Panc1 (cell line): ENCODE data around the gene RS1. TPM values are rescaled to one million over a fixed set of nuclear protein-coding genes. Genes with fewer than 3 reads are reported as not detected.

ENCODE experiments used
- ATAC-seq: fragments of 200-7000 bp; cut with Tn5 transposase; 2 replicates; pipeline ENCODE4 v1.9.1; 2020; ENCODE audit warnings: mild to moderate bottlenecking, moderate library complexity
- BruUV-seq: library from RNA; stranded (reverse); fragments of 400-500 nt; replicated peaks from 2 replicates; lab custom pipeline; 2021; lab: Mats Ljungman, UMichigan
- CTCF ChIA-PET: fragments of 300-600 bp; sonication (Branson Sonifier 250); formaldehyde crosslinking; loops from one replicate; lab custom pipeline; 2022; ENCODE audit warnings: antibody characterized with exemption; lab: Charles Lee
- POLR2A ChIA-PET: fragments of 300-600 bp; sonication (Branson Sonifier 250); formaldehyde crosslinking; loops from one replicate; lab custom pipeline; 2022; ENCODE audit warnings: antibody characterized with exemption; lab: Charles Lee
- DNase-seq: peaks from one replicate; pipeline ENCODE4 v3.0.0-alpha.2; 2010; ENCODE audit warnings: low read depth, low spot score
- H3K27ac ChIP-seq: 2 replicates; pipeline ENCODE4 v1.5.1; 2011; ENCODE audit warnings: mild to moderate bottlenecking, low read length, inconsistent platforms
- H3K27me3 ChIP-seq: fragments of 200-500 bp; sonication (Bioruptor generic); 2 replicates; pipeline ENCODE4 v1.6.0; 2014; ENCODE audit warnings: low read length, inconsistent platforms; ENCODE audit not compliant: control insufficient read depth, insufficient read depth
- H3K36me3 ChIP-seq: fragments of 200-500 bp; sonication (Bioruptor generic); 2 replicates; pipeline ENCODE4 v1.5.1; 2014; ENCODE audit warnings: inconsistent platforms, mild to moderate bottlenecking, low read length, moderate library complexity; ENCODE audit not compliant: control insufficient read depth, insufficient read depth
- H3K4me1 ChIP-seq: 2 replicates; pipeline ENCODE4 v1.5.1; 2011; ENCODE audit warnings: inconsistent platforms, mild to moderate bottlenecking, low read length, moderate library complexity; ENCODE audit not compliant: control insufficient read depth, insufficient read depth
- H3K4me3 ChIP-seq, 2 experiments: 2 replicates each; pipeline ENCODE4 v1.5.1; 2011 to 2012; ENCODE audit warnings: low read depth in 2 of 2, low read length in 2 of 2, mild to moderate bottlenecking in 2 of 2, inconsistent platforms in 1 of 2, moderate library complexity in 1 of 2
- H3K9me3 ChIP-seq: fragments of 200-500 bp; sonication (Bioruptor generic); 2 replicates; pipeline ENCODE4 v1.5.1; 2014; ENCODE audit warnings: low read depth, mild to moderate bottlenecking, inconsistent platforms, low read length, moderate library complexity; ENCODE audit not compliant: control insufficient read depth, insufficient read depth
- POLR2AphosphoS5 ChIP-seq: IDR thresholded peaks from 2 replicates; pipeline ENCODE4 v1.6.1; 2012; ENCODE audit warnings: mild to moderate bottlenecking, low read depth, low read length, moderate library complexity
- SIN3A ChIP-seq: IDR thresholded peaks from 2 replicates; pipeline ENCODE4 v1.6.1; 2012; ENCODE audit warnings: low read depth, mild to moderate bottlenecking, low read length, moderate library complexity, borderline replicate concordance; ENCODE audit not compliant: insufficient read depth
- TCF7L2 ChIP-seq: IDR thresholded peaks from 2 replicates; pipeline ENCODE4 v1.6.1; 2011; ENCODE audit warnings: mild to moderate bottlenecking, low read depth, low read length, inconsistent platforms
- in situ Hi-C: cut with HindIII; loops from 2 replicates; pipeline ENCODE4 v1.10.0; 2016; ENCODE audit warnings: low sequenced_read_pairs, low pct_unique_long_range_greater_than_20kb
- intact Hi-C: fragments of 100-400 bp; cut with micrococcal nuclease; formaldehyde crosslinking; loops from one replicate; pipeline ENCODE4 v1.10.0; 2022; ENCODE audit not compliant: unreplicated experiment
- total RNA-seq: library from RNA; stranded (reverse); gene quantifications from one replicate; pipeline ENCODE4 v1.2.1, GENCODE V29; 2021; ENCODE audit not compliant: unreplicated experiment
- TF ChIP-seq, protein P1 (sequence below), 2 experiments: IDR thresholded peaks; 2 replicates each; pipeline ENCODE4 v1.6.1; 2011 to 2012; ENCODE audit warnings: low read depth in 2 of 2, control low read depth in 1 of 2, low read length in 1 of 2, mild to moderate bottlenecking in 1 of 2, moderate library complexity in 1 of 2; ENCODE audit not compliant: insufficient read depth in 1 of 2
- TF ChIP-seq, protein P2 (sequence below): fragments of 450-650 bp; IDR thresholded peaks from 2 replicates; pipeline ENCODE4 v1.5.1; 2017; ENCODE audit warnings: mild to moderate bottlenecking

Gene RS1
- total RNA-seq, 1 experiment from 2014 or later = not detected

DNA sequence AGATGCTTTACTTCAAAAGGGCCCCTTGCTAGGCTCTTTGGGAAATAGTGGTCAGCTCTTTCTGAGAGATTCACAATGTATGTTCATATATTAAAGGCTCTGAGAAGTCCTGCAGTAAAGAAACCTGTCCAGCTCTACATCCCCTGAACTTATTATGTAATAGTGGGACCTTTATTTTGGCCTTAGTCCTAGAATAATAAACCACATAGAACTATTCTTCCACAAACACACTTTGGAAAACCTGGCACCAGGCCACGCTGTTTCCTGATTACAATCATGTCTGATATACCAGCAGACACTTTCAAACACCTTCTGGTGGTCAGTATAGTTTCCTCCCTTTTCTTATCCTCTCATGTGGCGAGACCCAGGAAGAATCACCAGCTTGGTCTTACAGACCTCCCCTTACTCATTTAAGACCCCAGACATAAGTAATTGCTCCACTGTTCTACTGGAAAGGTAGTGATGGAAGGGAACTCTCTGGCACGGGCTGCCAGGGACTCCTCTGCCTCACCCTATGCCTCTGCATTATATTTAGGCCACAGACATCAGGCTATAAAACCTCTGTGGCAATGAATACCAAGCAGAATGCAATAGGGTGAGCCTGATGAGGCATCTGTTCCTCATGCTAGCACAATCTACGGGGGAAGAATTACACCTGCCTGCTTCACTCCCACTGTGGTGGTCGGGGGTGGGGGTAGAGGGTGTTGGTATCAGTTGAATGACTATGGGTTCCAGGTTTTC, 29.9 kb upstream of the RS1 start:
- no TSS peak for BruUV-seq
- ChIA-PET CTCF (no interaction called here), POLR2A (interaction anchor here (0.5 kb wide), 1 partner anchor 103 kb away, joined by 5 read pairs; no protein-coding TSS in a partner anchor)
- no peaks in the 10 kb centered on the region for H3K9me3 ChIP-seq
- in situ Hi-C loops = no loop called here
- no peak overlapping the region for H3K27ac ChIP-seq
- DNase-seq (no peak), ATAC-seq (no peak)
- no peaks in the 10 kb centered on the region for H3K27me3 ChIP-seq
- intact Hi-C loops = no loop called here
- TF ChIP-seq, protein P1, sequence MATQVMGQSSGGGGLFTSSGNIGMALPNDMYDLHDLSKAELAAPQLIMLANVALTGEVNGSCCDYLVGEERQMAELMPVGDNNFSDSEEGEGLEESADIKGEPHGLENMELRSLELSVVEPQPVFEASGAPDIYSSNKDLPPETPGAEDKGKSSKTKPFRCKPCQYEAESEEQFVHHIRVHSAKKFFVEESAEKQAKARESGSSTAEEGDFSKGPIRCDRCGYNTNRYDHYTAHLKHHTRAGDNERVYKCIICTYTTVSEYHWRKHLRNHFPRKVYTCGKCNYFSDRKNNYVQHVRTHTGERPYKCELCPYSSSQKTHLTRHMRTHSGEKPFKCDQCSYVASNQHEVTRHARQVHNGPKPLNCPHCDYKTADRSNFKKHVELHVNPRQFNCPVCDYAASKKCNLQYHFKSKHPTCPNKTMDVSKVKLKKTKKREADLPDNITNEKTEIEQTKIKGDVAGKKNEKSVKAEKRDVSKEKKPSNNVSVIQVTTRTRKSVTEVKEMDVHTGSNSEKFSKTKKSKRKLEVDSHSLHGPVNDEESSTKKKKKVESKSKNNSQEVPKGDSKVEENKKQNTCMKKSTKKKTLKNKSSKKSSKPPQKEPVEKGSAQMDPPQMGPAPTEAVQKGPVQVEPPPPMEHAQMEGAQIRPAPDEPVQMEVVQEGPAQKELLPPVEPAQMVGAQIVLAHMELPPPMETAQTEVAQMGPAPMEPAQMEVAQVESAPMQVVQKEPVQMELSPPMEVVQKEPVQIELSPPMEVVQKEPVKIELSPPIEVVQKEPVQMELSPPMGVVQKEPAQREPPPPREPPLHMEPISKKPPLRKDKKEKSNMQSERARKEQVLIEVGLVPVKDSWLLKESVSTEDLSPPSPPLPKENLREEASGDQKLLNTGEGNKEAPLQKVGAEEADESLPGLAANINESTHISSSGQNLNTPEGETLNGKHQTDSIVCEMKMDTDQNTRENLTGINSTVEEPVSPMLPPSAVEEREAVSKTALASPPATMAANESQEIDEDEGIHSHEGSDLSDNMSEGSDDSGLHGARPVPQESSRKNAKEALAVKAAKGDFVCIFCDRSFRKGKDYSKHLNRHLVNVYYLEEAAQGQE (IDR thresholded peaks at IDR 0.05; ENCODE audit: insufficient read depth in 1 of 2, low read depth in 2 of 2, low read length in 1 of 2) = no peak
- TF ChIP-seq, protein P2, sequence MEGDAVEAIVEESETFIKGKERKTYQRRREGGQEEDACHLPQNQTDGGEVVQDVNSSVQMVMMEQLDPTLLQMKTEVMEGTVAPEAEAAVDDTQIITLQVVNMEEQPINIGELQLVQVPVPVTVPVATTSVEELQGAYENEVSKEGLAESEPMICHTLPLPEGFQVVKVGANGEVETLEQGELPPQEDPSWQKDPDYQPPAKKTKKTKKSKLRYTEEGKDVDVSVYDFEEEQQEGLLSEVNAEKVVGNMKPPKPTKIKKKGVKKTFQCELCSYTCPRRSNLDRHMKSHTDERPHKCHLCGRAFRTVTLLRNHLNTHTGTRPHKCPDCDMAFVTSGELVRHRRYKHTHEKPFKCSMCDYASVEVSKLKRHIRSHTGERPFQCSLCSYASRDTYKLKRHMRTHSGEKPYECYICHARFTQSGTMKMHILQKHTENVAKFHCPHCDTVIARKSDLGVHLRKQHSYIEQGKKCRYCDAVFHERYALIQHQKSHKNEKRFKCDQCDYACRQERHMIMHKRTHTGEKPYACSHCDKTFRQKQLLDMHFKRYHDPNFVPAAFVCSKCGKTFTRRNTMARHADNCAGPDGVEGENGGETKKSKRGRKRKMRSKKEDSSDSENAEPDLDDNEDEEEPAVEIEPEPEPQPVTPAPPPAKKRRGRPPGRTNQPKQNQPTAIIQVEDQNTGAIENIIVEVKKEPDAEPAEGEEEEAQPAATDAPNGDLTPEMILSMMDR = no peak
- no peak for TF ChIP-seq TCF7L2
- no peak for TF ChIP-seq POLR2AphosphoS5
- no peak for TF ChIP-seq SIN3A
- H3K36me3 ChIP-seq = no peaks in the 10 kb centered on the region
- no peak overlapping the region for H3K4me3 ChIP-seq
- H3K4me1 ChIP-seq = no peaks in the 10 kb centered on the region

DNA sequence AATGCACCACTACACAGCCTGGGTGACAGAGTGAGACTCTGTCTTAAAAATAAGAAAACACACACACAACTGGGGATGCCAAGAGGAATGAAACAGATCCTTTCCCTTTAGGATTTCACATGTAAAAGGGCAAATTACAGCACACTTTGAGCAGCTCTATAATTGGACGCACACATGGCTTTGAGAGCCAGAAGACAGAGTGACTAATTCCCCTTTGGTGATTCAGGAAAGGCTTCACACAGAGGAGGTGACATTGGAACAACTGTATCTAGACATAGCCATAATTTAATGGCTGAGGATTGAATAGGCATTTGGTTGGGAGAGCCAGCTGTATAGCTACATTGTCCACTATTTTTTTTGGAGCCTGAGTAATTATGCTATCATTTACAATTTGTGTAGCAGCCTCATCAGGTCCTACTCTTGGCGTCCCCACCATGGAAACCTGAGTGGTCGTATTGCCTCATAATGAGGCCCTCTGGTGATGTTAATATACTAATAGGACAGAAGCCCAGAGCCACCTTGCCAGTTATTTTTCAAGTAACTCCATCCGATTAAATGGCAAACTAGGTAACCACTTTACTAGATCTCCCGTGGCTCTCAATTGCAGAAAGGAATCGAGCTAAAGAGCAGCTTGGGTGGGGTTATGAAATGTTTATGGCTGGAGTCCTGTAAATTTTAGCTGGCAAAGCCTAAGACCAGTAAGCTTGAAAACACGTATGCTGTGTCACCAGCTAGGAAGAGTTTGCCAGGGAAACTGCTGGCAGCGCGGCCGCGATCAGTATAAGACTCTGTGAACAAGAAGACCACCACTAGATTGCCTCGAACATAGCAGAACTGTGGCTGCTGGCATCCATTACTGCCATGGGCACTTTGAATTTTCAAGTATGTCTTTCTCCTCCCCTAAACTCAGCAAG, 27.1 kb upstream of the RS1 start:
- H3K9me3 ChIP-seq = no peaks in the 10 kb centered on the region
- in situ Hi-C loops = no loop called here
- no peak overlapping the region for H3K4me3 ChIP-seq
- TF ChIP-seq, protein P1 (IDR thresholded peaks at IDR 0.05; ENCODE audit: insufficient read depth in 1 of 2, low read depth in 2 of 2, low read length in 1 of 2) = no peak
- TF ChIP-seq POLR2AphosphoS5 (no peak), SIN3A (no peak), TCF7L2 (no peak)
- TF ChIP-seq, protein P2 = no peak
- ChIA-PET POLR2A (no interaction called here), CTCF (no interaction called here)
- intact Hi-C loops = no loop called here
- no peaks in the 10 kb centered on the region for H3K27me3 ChIP-seq
- no peak for ATAC-seq
- no peaks in the 10 kb centered on the region for H3K36me3 ChIP-seq
- no TSS peak for BruUV-seq
- no peaks in the 10 kb centered on the region for H3K4me1 ChIP-seq
- no peak overlapping the region for H3K27ac ChIP-seq
- DNase-seq = no peak
